ENCODE data around the gene NEK3.

GRCh38 chr13:52130641-52131040 lies 28.8 kb downstream of the NEK3 start:
- no peak for TF ChIP-seq POLR2A (IDR thresholded peaks at IDR 0.05)
- no peak for TF ChIP-seq CTCF (IDR thresholded peaks at IDR 0.05)

Data from sigmoid colon (tissue), 3 donors.